NCI-H82 treated with DMSO at 0.1 percent for 48 hours (cell line): ENCODE data around the gene CX3CL1.
A peak's percentile ranks its signal among the peaks of the same experiment; 100 is the strongest.

ENCODE experiments used
- DNase-seq: peaks from one replicate; lab custom pipeline; 2025; ENCODE audit not compliant: unreplicated experiment; lab: John Stamatoyannopoulos, UW

Gene CX3CL1

GRCh38 chr16:57403965-57404817 is 31.9 kb downstream of the CX3CL1 start, which contains the start of gene CCL17:
Gene CCL17 (plus strand): TSS chr16:57404767. CDS start chr16:57413933, 9,166 bp downstream.
- DNase-seq: no peak

DNA sequence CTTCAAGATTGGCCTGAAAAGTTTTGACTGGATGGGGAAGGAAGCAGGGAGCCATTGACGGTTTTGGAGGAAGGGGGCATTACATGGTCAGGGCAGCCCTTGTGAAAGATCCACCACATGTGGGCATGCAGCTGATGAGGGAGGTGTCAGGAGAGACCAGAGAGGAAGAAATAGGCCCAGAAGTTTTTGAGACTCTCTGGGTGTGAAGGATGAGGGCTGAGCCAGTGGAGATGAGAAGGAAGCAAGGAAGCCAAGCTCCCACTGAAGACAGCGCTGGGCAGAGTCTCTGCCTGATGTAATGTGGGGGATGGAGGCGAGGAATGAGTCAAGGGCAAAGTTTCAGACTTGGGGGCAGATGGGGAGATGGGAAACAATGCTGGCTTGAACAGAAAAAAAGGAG is 32.8 kb downstream of the CX3CL1 start:
- no peak for DNase-seq

GRCh38 chr16:57406881-57407280 is 34.6 kb downstream of the CX3CL1 start:
- DNase-seq: no peak

DNA sequence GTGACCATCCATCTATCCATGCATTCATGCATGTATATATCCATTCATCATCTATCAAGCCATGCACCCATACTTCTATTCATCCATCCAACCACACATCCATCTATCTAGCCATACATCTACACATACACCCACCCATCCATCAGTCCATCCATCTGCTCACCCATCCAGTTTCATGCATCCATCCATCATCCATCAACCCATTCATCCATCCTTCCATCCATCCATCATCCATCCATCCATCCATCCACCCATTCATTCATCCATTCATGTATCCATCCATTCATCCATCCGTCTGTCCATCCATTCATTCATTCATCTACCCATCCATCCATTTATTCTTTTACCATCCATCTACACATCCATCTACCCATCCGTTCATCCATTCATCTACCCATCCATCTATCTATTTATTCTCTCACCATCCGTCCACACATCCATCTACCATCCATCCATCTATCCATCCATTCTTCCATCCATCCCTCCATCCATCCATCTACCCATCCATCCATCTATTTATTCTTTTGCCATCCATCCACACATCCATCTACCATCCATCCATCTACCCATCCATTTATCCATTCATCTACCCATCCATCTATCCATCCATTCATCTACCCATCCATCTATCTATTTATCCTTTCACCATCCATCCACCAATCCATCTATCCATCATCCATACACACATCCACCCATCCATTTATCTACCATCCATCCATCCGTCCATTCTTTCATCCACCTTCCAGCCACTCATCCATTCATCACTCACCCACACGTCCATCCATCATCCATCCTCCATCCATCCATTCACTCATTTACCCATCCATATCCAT is 35.4 kb downstream of the CX3CL1 start:
- DNase-seq: no peak

GRCh38 chr16:57409065-57409464 is 36.8 kb downstream of the CX3CL1 start:
- no peak for DNase-seq

- DNase-seq: peak; percentile 49
Observed at GRCh38 chr16:57409870-57410587, 37.7 kb downstream of the CX3CL1 start.

GRCh38 chr16:57411362-57411976 is 39.2 kb downstream of the CX3CL1 start:
- no peak for DNase-seq

DNA sequence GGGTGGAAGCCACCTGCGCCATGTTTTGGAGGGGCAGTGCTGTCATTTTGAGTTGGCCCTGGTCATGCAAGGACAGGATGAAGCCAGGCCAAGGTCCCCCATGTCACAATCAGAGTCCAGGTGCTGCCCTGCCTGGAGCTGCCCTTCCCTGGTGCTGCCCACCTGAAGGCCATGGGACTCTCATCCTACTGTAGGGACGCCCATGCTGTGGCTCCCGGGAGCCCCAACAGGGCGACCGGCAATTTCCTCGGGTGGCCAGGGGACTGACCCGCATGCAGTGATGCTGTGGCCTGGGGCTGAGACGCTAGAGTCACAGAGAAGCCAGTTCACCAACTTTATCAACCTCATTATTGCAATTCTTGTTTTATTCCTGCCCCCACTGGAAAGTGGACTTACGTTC is 40.3 kb downstream of the CX3CL1 start:
- no peak for DNase-seq

DNA sequence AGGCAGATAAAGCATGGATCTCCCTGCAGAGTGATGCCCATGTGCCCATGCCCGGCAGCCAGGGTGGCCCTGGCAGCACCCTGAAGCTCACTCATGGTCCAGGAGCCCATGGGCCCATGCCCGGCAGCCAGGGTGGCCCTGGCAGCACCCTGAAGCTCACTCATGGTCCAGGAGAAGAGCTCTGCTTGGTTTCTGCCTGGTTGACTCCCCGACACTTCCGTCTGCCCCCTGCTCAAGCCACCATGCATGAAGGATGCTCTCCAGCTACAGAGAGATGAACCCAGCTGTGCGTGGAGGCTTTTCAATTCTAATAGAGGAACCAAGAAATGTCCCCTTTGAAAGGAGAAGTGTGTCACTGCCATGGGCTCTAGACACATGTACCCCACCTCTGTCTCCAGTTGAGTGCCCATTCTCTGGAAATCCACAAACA is 41.0 kb downstream of the CX3CL1 start:
- no peak for DNase-seq

DNA sequence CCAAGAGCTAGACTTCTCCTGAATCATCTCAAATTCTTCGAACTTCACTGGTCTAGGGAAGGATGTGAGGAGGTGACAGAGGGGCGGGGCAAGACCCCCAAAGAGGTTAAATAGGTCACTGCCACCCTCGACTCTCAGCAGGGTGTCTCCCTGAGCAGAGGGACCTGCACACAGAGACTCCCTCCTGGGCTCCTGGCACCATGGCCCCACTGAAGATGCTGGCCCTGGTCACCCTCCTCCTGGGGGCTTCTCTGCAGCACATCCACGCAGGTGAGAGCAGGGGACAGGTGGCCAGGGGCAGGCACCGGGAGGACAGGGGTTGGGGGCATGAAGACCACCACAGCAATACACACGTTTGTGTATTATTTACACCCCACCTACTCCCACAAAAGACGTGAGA is 41.4 kb downstream of the CX3CL1 start:
- no peak for DNase-seq

DNA sequence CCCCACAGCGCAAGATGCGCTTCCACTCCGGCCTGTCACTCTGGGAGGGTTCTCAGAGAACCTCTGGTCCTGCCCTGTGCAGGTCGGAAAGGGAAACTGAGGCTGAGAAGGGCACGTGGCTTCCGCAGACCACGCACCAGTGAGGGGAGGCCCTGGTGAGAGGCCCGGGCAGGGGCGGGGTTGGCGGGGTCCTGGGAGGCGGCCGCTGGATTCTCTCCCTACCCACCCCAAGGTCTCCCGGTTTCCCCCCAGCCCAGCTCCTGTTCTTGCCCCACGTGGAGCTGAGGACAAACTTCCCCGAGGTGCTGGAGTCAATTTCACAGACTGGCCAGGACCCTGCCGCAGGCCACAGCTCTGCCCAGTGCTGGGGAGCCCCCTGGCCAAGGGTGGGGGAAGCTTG is 43.8 kb downstream of the CX3CL1 start:
- no peak for DNase-seq

- DNase-seq: no peak
Observed at GRCh38 chr16:57419506-57419905, 47.2 kb downstream of the CX3CL1 start.

- DNase-seq: peak; percentile 41
Observed at GRCh38 chr16:57422026-57422944, 50.0 kb downstream of the CX3CL1 start.

DNA sequence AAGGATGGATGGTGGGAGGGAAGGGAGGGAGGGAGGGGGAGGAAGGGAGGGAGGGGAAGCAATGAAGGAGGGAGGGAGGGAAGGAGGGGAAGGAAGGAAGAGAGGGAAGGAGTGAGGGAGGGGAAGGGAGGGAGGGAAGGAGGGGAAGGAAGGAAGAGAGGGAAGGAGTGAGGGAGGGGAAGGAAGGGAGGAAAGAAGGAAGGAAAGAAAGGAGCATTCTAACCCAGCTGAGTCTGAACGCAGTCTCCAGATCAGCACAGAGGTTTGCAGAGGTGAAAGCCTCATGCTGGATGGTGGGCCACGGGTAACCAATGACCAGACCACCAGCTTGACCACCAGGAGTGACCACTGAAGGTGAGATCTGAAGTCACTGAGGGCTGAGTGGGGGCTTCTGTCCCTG is 50.9 kb downstream of the CX3CL1 start:
- no peak for DNase-seq

DNA sequence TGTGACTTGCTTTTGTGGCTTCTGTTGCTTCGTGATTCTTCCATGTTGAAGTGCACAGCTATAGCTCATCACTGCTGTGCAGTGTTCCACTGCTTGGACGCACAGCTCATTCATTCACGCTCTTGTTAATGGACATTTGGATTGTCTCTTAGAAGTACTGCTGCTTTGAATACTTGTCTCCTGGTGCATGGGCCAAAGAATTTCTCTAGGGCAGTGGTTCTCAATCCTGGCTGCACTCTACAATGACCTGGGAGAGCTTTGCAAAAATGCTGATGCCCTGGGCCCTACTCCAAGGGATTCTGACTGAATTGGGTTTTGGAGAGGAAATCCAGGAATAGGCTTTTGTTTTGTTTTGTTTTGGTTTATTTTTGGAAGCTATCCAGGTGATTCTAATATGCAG is 52.3 kb downstream of the CX3CL1 start:
- DNase-seq: no peak

DNA sequence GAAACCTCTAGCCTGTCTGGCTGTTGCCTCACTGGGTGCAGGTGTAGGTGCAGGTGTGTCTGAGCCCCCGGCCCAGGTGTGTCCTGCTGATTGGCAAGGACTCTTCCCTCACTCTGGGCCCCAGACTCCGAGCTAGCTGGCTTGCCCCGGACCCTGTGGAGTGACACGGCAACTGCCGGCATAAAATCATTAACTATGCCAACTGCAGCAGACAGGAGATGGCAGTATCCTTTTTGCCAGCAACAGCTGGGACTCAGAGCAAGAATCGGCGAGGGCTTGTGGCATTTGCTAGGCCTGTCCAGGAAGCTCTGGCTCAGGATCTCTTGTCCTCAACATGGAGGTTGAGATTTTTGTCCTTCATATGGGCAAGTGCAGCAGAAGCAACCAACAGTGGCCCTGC is 54.1 kb downstream of the CX3CL1 start:
- DNase-seq: no peak

GRCh38 chr16:57427307-57427706 is 55.0 kb downstream of the CX3CL1 start:
- peak; percentile 41 for DNase-seq

GRCh38 chr16:57427824-57428223 is 55.5 kb downstream of the CX3CL1 start:
- peak; percentile 90 for DNase-seq

DNA sequence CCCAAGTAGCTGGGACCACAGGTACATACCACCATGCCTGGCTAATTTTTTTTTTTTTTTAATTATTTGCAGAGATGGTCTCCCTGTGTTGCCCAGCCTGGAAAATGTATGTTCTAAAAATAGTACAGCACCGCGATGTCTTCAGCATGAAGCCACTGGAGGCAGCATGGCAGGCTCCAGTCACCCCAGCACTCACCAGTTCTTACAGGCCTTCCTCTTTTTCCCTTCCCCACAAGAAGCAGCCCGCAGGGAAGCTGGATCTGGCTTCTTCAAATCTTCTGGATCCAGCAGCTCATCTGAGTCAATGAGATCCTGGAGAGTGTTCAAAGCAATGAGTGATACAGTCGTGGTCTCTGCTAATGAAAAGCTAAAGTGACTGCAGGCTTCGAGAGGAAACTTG is 58.7 kb downstream of the CX3CL1 start:
- DNase-seq: no peak

GRCh38 chr16:57432505-57432904 is 60.2 kb downstream of the CX3CL1 start:
- DNase-seq: no peak
